Liver (tissue), 3 donors: ENCODE data around the gene CFAP53.

ENCODE experiments used
- CTCF ChIP-seq: fragments of 150-350 bp; IDR thresholded peaks from 2 replicates; pipeline ENCODE4 v1.5.1; 2017; ENCODE audit warnings: improper control_type of control experiment, low read depth, low read length; ENCODE audit not compliant: missing input control
- MAX ChIP-seq: IDR thresholded peaks from 2 replicates; pipeline ENCODE4 v1.6.1; 2016; ENCODE audit warnings: antibody characterized with exemption
- SP1 ChIP-seq: IDR thresholded peaks from 2 replicates; pipeline ENCODE4 v1.6.1; 2018; ENCODE audit warnings: antibody characterized with exemption, mild to moderate bottlenecking
- donor health status: healthy.
- donor health status: healthy.

- no peak for TF ChIP-seq CTCF
- TF ChIP-seq SP1 = no peak
- TF ChIP-seq MAX = no peak
Observed at GRCh38 chr18:50189160-50189559, 77.1 kb downstream of the CFAP53 start.
